NT2/D1 (cell line): ENCODE data around the gene HUWE1.

ENCODE experiments used
- SUZ12 ChIP-seq: IDR thresholded peaks from 2 replicates; pipeline ENCODE4 v1.6.1; 2011; ENCODE audit not compliant: insufficient read length, insufficient read depth; ENCODE audit errors: extremely low read depth
- YY1 ChIP-seq: IDR thresholded peaks from 2 replicates; pipeline ENCODE4 v1.6.1; 2011; ENCODE audit not compliant: insufficient read length, insufficient read depth
- ZNF274 ChIP-seq: IDR thresholded peaks from 2 replicates; pipeline ENCODE4 v1.6.1; 2011; ENCODE audit warnings: mild to moderate bottlenecking, low read depth, low read length

GRCh38 chrX:53483416-53483815, 203.1 kb downstream of the HUWE1 start:
- TF ChIP-seq YY1 (no peak), SUZ12 (no peak), ZNF274 (no peak)
